GM12874 (cell line): Measurements from ENCODE around the gene SMC6.

Experiments
- CTCF ChIP-seq: IDR thresholded peaks from 2 replicates; pipeline ENCODE4 v1.5.1; 2011; ENCODE audit warnings: low read depth, mild to moderate bottlenecking, control low read depth, low read length, moderate library complexity; ENCODE audit not compliant: insufficient read depth

The SMC6 gene

GRCh38 chr2:17786727-17787126 is 33.1 kb upstream of the SMC6 start:
- no peak for TF ChIP-seq CTCF

- no peak for TF ChIP-seq CTCF
These were observed 27.9 kb upstream of the SMC6 start for GRCh38 chr2:17781482-17781881.

GRCh38 chr2:17780546-17780945 is 26.9 kb upstream of the SMC6 start:
- no peak for TF ChIP-seq CTCF

- no peak for TF ChIP-seq CTCF
These were observed 18.9 kb upstream of the SMC6 start for GRCh38 chr2:17772532-17772931.

- no peak for TF ChIP-seq CTCF
These were observed 18.3 kb upstream of the SMC6 start for GRCh38 chr2:17771956-17772355.

- no peak for TF ChIP-seq CTCF
These were observed 15.3 kb upstream of the SMC6 start for GRCh38 chr2:17768894-17769293.

GRCh38 chr2:17765398-17765797 is 11.8 kb upstream of the SMC6 start:
- TF ChIP-seq CTCF = no peak
